Endometrium (tissue), 2 donors: ENCODE measurements around the gene SPRY1.

Experiments
- FAIRE-seq: peaks from 2 replicates; lab custom pipeline; 2012; peaks lifted over from hg19 to GRCh38; lab: Jason Lieb, UNC
- donor health status: control.
- donor health status: control.

The SPRY1 gene, protein sequence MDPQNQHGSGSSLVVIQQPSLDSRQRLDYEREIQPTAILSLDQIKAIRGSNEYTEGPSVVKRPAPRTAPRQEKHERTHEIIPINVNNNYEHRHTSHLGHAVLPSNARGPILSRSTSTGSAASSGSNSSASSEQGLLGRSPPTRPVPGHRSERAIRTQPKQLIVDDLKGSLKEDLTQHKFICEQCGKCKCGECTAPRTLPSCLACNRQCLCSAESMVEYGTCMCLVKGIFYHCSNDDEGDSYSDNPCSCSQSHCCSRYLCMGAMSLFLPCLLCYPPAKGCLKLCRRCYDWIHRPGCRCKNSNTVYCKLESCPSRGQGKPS

DNA sequence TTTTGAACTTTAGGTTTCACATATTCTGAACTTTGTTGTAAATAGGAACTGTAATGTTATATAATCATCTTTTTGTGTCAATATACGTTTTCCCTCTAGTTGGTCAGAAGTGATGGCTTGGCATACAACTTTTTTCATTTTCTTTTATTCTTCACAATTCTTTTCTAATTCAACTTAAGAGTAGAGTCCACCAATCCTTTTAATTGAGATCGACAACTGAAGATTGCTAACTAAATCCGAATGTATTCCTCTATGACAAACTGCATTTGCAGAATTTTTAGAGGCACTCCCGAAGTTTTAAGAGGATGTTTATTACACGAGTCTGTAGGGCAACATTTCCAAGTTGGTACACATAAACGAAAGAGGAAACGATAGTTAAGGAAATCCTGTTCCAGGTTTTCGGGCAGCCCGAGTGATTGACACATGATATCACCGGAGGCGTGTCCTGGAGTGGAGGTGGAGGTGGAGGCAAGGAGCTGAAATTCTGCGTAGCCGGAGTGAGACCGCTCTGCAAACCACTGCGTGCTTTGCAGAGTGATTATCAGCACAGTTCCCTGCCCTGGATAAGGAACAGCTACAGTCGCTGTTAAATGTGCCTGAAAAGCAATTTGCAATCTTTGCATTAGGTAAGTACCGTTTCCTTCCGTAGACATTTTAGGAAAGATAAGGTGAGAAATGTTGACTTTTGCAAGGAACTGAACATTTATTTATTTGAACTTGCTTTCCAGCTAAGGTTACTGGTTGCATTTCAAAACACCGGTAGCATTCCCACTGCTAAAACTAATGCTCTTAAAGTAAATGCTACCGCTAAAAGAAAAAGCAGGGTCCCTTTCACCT lies at the start of gene SPRY1:
SPRY1 (plus strand) TSS at position 489 of the 837 bp plus-strand sequence. CDS start 4,797 bp downstream, outside the sequence.
- FAIRE-seq = peak; percentile 91

DNA sequence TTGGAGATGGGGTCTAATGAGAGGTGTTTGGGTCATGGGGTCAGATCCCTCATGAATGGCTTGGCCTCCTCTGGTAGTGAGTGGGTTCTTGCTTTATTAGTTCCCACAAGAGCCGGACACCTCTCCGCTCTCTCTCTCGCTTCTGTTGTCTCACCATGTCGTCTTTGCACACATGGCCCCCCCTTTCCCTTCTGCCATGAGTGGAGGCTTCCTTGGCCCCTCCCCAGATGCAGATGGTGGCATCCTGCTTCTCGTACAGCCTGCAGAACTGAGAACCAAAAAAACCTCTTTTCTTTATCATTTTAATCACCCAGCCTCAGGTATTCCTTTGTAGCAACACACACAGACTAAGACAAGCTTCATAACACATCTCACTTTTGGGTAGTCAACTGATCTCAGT lies 49.6 kb upstream of the SPRY1 start:
- no peak for FAIRE-seq

DNA sequence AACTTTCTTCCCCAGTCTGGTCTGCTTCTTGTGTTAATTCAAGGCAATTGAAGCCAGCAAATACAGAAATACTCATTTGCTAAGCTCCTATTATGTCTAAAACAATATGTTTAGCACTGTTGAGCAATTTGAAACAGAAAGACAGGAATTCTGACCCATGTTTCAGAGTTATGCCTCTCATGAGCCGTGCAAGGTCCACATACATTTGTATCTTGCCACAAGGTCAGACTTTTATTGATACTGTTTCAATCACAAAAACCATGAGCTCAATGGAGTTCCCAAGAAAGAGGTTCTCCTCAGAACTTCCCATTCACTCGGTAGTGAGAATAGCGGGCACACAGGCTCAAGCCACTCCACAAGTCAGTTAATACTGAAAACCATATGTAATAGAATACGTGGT lies 47.6 kb upstream of the SPRY1 start:
- FAIRE-seq = no peak

DNA sequence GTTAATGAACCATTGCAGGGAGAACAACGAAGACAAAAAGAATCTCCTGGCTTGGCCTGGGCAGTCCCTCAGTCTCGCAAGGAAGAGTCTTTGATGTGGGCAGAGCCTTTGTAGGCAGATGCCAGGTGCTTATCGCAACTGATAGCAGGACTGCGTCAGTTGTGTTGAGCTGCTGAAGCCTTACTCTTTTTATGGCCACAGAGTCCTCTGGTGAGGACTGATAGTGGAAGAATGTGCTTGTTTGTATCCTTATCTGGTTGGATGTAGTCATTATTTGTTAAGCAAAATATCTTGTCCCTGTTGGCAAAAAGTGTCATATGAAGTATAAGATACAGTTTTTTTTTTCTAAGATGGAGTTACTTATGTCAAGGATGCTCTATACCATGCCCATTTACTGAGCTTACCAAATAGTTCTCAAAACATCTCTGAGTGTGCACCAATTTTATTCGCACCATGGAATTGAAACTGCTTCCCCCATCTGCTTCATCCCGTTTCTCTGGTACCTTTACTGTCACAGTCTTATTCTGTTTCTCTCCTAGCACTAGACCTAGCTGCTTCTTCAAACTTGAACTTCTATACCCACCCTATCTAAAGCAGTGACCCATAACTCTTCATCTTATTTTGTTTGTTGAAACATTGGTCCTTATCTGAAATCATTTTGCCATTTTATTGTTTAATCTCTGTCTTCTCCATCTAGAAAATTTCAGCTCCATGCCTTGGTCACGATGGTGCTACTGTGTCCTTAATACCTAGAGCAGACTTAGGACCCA lies 47.0 kb upstream of the SPRY1 start:
- FAIRE-seq = no peak

DNA sequence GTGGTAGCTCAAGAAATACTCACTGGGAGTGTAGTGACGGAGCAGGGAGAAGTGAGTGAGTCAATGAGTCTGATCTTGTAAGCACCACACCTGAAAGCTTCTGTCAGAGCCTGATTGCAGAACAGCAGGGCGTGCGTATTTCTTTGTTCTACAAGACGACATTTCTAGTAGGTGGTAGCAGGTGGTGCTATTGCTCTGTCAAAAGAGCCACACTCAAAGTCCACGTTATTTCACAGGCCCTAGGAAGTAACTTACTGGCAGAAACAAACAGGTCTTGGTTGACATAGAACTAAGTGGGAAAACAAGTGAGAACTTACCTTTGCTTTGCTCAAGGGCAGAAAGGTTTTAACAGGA lies 46.4 kb upstream of the SPRY1 start:
- FAIRE-seq = no peak

DNA sequence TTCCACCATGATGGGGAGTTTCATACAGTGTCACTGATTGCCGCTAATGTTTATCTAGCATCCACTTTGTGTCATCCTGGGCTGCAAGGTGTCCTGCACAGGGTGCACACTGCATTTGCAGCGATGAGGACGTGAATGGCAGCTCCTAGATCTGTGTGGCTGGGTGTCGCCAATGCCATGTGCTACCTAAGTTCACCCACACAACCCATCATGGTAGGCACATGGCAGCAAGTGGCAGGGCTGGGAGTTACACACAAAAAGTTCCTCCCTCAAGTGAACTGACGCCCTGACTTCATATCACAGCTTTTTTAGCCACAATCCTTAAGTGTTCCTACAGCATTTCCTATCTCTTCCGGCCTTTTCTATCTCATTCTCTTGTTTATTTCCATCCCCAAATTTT lies 45.9 kb upstream of the SPRY1 start:
- no peak for FAIRE-seq

DNA sequence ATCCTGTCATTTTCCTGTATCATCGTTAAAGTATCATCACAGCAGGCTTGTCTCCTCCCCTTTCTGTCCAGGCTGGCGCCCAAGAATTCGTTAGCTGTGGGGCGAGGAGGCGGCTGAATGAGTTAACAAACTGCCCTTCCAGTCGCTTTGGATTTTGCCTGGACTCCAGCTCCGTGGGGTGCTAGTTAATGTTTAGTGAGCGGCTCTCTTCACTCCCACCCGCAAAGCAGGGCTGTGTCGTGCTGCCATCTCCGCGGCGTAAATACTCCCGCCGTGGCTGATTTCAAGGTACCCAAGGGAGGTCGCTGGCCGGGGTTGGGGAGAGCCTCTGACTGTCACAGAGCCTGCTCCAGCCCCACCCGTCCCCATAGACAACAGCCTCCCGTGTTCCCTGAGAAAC lies 44.9 kb upstream of the SPRY1 start:
- no peak for FAIRE-seq

DNA sequence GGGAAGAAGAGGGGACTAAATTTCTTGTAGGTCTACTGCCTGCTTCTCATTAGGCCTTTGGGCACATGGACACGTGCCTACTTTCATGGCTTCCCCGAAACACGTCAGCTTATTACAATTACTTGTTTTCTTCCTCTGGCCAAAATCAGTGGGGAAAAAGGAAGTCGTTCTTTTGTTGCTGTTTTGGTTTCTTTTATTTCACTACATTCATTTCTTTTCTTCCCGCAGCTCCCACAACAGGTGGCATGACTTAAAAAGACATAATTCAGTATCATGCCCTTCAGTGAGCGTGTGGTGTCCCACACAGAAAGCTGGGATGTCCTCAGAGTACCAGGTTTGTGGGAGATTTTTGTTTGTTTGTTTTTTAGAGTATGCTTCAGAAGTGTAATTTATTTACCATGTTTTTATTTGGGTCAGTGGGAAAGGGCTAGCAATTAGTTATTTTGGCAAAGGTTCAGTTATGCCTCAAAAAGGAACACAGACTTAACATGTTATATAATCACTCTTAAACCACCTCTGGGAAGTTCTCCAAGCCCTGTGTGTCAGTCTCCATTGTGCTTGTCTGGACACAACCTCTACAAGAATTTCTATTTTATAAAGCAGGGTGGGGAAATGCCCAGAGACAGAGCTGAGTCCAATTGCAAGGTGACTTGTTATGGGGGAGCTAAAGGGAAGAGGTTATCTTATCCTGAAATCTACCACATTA lies 44.2 kb upstream of the SPRY1 start:
- peak; percentile 63 for FAIRE-seq

DNA sequence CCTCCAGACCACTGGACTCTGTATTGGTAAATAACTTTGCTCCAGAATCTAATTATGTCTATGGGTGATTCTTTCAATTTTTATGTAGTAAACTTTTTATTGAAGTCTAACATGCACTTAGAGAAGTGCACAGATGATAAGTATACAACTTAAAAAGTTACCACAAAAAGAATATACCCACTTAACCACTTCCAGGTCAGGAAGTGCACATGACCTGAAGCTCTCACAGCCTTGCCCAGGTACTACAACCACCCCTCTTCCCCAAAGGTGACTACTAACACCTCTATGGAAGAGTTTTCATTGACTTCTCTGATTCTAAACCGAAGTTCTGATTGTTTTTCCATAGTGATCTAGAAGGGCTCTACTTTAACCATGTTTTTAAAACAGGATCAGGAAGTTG lies 43.6 kb upstream of the SPRY1 start:
- FAIRE-seq = no peak

DNA sequence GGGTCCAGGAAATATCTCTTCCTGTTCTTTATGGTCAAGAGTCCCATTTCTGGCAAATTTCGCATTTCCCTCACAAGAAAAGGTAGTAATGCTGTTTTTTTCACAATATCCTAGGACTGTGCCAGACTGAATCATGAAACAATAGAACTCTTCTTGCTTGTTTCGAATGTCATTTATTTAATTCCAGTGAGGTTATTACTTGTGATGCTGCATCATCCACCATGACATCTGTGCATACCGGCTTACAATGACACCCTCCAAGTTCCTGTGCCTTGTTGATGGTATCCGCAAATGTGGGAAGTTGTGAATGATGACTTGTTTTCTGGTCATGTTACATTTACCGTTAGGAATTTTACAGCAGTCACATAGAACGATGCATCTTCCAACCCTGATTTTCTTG lies 42.9 kb upstream of the SPRY1 start:
- FAIRE-seq = no peak

DNA sequence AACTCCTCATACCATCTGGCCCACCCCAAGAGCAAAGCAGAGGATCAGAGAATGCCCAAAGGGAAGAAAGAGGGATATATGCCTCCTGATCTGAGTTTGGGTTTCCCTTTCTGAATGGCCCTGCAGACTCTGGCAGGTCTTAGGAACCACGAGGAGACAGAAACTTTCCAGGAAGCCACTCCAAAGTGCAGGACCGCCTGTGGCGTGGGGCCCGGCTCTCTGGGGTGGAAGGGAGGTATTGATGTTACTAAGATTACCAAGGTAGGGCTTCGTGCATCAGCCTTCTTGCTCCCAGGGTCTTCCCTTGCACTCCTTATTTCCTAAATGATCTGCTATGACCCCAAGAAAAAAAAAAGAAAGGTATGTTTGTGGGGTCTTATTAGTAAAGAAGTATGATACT lies 41.9 kb upstream of the SPRY1 start:
- no peak for FAIRE-seq

DNA sequence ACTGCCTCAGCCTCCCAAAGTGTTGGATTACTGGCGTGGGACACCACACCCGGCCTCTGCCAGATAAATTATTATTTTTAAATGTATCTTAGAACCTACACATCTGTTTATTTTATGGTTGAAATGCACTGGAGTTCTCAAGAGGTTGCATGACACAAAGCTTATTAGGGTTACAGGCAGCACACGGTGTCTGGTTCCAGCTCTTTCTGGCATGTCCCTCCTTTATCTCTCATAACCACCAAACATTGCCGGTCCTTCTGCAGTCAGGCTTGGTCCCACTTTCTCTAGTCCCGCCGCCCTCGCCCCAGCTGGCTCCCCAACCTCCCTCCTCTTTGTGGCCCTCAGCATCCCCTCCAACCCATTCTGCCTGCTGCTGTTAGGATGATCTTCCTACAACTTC lies 39.7 kb upstream of the SPRY1 start:
- no peak for FAIRE-seq

DNA sequence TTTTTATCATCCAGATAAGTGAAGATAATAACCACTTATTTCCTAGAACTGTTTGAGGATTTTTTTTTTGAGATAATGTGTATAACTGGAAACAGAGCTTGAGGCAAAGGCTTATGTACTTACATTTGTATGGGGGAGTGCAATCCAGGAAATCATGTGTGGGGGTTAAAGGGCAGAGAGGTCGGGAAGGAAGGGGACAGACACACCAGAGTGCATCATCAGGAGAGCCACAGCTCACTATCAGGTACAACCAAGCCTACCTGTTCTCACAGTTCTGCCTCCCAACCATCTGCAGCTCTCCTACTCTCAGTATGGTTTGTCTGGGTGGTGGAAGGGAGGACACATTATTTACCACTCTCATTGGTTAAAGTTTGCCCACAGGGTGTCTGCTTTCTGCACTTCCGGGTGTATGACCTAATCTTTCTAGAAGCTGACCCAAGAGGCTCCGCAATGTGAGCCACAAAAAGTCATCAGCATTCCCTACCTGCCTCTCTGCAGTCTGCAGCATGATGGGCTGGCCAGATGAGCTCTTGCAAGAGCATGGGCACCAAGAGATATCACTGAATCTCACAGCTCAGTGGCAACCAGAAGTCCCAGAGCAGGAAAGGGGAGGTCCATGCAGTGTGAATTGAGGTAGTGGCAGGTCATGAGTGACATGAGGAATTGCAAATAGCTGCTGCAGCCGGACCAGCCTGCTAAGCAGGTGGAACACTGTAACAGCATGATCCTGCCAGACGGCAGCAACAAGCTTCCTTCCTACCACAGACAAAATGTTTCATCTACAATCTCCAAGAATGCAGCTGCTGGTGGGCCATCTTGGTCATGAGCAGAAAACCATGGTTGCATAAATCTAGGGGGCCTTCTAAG lies 36.9 kb upstream of the SPRY1 start:
- no peak for FAIRE-seq

DNA sequence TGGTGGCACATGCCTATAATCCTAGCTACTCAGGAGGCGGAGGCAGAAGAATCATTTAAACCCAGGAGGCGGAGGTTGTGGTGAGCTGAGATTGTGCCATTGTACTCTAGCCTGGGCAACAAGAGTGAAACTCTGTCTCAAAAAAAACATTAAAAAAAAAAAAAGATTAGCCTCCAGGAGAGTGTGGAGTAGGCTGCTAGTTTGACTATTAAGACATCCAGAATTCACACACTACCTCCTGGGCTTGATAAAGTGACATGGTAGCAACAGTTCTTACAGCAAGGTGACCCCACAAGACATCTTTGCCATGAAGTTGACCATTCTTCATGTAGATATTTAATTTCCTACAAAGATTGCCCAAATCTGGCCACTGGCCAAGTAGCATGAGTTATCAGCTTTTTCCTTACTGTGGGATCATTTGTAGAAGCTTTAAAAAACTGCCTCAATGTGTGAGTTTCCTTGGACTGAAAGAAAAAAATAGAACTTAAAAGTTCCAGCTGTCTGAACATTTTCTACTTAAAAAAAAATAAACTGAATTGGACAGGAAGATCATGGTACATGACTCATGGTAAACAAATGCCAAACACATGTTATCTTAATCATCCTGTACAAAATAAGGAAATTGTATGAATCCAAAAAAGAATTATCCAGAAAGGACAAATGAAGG lies 35.3 kb upstream of the SPRY1 start:
- FAIRE-seq = peak; percentile 41

DNA sequence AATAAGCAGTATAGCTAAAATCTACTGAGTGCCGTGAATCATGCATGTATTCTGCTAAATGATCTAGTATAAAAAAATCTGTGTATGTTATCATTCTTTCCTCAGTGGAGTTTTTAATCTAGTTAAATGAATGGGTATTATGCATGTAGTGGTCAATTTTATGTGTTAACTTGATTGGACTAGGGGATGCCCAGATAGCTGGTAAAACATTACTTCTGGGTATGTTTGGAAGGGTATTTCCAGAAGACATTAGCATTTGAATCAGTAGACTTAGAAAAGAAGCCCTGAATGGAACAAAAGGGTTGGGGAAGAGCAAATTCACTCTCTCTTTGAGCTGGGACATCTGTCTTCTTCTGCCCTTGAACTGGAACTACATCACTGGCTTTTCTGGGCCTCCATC lies 34.5 kb upstream of the SPRY1 start:
- no peak for FAIRE-seq

DNA sequence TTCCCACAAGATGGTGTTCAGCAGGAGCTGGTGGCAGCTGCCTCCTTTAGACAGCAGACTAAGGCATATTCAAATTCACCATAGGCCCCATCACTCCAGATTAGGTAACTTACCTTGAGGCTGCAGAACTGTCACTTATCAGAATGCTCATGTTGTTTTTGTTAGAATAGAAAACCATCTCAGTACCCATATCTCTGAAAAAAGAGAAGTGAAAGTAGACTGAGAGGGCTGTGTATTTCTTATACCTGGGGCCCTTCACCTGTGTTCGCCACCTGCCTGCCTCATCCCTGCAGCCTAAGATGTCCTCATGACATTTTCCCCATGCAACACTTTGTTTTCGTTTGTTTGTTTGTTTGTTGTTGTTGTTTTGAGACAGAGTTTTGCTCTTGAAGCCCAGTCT lies 32.9 kb upstream of the SPRY1 start:
- FAIRE-seq = no peak

DNA sequence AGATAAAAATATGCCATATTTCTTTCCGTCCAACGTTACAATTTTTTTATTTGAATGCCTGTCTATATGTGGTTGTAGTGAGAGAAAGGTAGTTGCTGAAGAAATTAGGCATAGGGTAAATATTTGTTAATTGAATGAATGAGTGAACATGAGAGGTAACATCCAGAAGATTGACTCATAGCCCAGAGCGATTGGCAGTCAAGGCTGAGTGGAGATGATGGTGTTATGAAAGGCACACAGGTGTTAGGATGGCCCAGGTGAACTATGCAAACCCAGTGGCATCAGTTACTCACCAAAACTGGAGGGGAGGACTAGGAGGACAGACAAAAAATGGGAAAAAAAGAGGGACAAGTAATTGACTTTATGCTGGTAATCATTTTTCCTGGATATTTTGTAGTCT lies 31.7 kb upstream of the SPRY1 start:
- FAIRE-seq = no peak

DNA sequence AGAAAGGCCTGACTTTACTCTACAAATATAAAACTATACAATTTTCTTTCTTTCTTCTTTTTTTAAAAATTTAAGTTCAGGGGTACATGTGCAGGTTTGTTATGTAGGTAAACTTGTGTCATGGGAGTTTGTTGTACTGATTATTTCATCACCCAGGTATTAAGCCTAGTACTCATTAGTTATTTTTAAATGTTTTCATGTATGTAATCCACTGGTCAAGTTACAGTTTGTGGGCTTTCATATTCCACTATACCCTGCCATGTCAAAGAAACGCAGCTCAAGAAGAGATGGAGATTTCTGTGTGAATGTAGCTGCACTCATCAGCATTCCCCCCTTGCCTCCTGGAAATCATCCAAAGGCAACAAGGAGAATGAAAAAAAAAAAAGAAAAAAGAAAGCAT lies 31.2 kb upstream of the SPRY1 start:
- FAIRE-seq = no peak

DNA sequence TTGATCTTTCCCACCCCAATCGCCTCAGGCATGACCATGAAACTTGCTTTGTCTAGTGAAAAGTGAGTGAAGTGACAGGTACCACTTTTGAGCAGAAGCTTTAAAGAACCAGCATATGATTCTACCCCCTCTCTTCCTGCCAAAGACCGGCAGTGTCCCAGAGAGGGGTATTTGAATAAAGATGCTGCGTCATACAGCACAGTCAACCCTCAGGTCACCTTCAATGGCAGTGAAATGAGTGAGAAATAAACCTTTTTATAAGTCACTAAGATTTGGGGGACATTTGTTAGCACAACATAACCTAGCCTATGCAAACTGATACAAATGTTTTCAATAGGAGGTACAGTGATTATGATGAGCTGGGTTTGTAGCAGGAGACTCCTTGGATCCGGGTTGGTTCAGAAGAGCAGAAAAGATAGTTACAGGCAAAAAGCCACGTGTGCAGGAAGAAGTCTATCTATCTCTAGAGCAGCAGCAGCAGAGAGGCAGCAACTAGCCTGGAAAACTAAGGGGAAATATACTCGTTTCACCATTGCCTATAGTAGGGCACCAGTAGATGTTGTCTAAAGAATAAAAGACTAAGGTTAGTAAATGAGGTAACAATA lies 30.3 kb upstream of the SPRY1 start:
- FAIRE-seq = no peak

DNA sequence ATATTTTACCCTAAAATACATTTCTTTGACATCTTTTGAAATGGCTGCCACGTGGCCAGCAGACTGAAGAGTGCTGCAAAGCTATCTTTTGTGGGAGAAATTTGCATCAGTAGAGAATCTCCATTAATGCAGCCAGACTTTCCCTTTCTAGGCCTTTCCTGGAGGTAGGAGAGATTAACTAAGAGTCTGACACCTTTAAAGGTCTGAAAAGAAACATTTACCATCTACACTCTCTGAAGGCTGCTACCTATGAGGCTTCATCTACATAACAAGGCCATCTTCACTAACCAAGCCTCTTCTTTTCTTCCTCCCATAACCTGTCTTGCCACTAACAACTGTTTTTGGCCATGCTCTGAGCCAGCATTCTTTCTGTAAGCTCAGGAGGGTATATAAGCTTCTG lies 17.8 kb upstream of the SPRY1 start:
- FAIRE-seq = no peak
